Natural killer cell (primary cell): Measurements from ENCODE around the gene NECTIN1. TPM values are rescaled to one million over a fixed set of nuclear protein-coding genes. Genes with fewer than 3 reads are reported as not detected.

Experiments used
- ATAC-seq, 3 donors: fragments of 150-1000 bp in 2 of 3; fragments of 200-7000 bp in 1 of 3; cut with Tn5 transposase; 1 replicate in 1 of 3; 2 replicates in 2 of 3; pipeline ENCODE4 v1.10.0; 2021; ENCODE audit warnings: mild to moderate bottlenecking in 2 of 3, moderate library complexity in 2 of 3
- DNase-seq, 2 donors: peaks; one replicate each; pipeline versions ENCODE4 v3.0.0 to v3.0.0-alpha.2; 2013 to 2021; ENCODE audit warnings: mixed read lengths in 1 of 2
- H3K27ac ChIP-seq: one replicate; pipeline ENCODE4 v1.5.1; 2013; ENCODE audit warnings: mild to moderate bottlenecking, low read length
- H3K27me3 ChIP-seq: one replicate; pipeline ENCODE4 v1.6.1; 2013; ENCODE audit warnings: low read length; ENCODE audit not compliant: control insufficient read depth, insufficient read depth
- H3K36me3 ChIP-seq: one replicate; pipeline ENCODE4 v1.6.1; 2013; ENCODE audit warnings: low read length; ENCODE audit not compliant: control insufficient read depth, insufficient read depth
- H3K4me1 ChIP-seq: one replicate; pipeline ENCODE4 v1.6.1; 2013; ENCODE audit warnings: low read length; ENCODE audit not compliant: control insufficient read depth, insufficient read depth
- H3K4me3 ChIP-seq: one replicate; pipeline ENCODE4 v1.5.1; 2013; ENCODE audit warnings: low read length
- H3K9me3 ChIP-seq: one replicate; pipeline ENCODE4 v1.6.1; 2013; ENCODE audit warnings: low read length; ENCODE audit not compliant: control insufficient read depth, insufficient read depth
- H3K27ac Mint-ChIP-seq, 2 donors: one replicate each; pipeline ENCODE4 v1.8.0; 2022; ENCODE audit warnings: mild to moderate bottlenecking in 2 of 2, mixed read lengths in 2 of 2, moderate library complexity in 1 of 2
- H3K27me3 Mint-ChIP-seq, 2 donors: one replicate each; pipeline ENCODE4 v1.8.0; 2022; ENCODE audit warnings: low read depth in 2 of 2, mixed read lengths in 2 of 2
- H3K36me3 Mint-ChIP-seq: one replicate; pipeline ENCODE4 v1.8.0; 2022; ENCODE audit warnings: mixed read lengths
- H3K4me1 Mint-ChIP-seq, 2 donors: one replicate each; pipeline ENCODE4 v1.8.0; 2022; ENCODE audit warnings: mixed read lengths in 2 of 2
- H3K4me3 Mint-ChIP-seq: one replicate; pipeline ENCODE4 v1.8.0; 2022; ENCODE audit warnings: mild to moderate bottlenecking, moderate library complexity, mixed read lengths
- H3K9me3 Mint-ChIP-seq, 2 donors: one replicate each; pipeline ENCODE4 v1.8.0; 2022; ENCODE audit warnings: mixed read lengths in 2 of 2
- WGBS: methylation state at CpG from one replicate; pipeline ENCODE4 v1.1.7; 2013; ENCODE audit warnings: missing lambda C conversion rate; ENCODE audit not compliant: insufficient coverage; 5-methylcytosine and 5-hydroxymethylcytosine counted together
- intact Hi-C: fragments of 100-400 bp; cut with micrococcal nuclease; formaldehyde crosslinking; loops from one replicate; pipeline ENCODE4 v1.14.2; 2022
- total RNA-seq, 4 donors: library from RNA; stranded (reverse); fragments of 120-200 nt in 1 of 4; gene quantifications; one replicate each; pipeline versions ENCODE4 v1.2.3 to v1.2.4, GENCODE V29; 2013 to 2022
- TF ChIP-seq, protein P1 (sequence below): fragments of 200-600 bp; IDR thresholded peaks from one replicate; pipeline ENCODE4 v1.8.0; 2022; ENCODE audit warnings: antibody characterized with exemption

The NECTIN1 gene
- total RNA-seq, 3 donors from 2014 or later (not counting 1 experiment from before 2014, with no cell fraction given) = 5.8 to 18.8 (median 7.8) TPM

DNA sequence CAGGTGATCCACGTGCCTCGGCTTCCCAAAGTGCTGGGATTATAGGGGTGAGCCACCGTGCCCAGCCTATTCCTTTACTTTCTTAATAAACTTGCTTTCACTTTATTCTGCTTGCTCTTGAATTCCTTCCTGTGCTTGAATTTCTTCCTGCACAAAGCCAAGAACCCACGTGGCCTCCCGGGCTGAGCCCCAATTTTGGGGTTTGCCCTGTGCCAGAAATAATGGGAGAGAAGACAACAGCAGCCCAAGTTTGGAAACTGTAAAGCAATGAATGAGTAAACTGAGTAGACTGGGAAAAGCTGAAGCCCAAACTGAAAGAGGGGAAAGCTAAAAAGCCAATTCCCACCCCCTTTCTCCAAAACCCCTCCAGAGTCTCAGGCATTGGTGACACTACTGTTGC, 136.4 kb downstream of the NECTIN1 start:
- Mint-ChIP-seq H3K4me1 (peaks cover 0 to 5% of the 10 kb centered on the region in 2 donors), H3K4me3 (no peak overlapping the region), H3K36me3 (no peaks in the 10 kb centered on the region), H3K27me3 (peaks cover 13 to 23% of the 10 kb centered on the region in 2 donors), H3K9me3 (no peaks in the 10 kb centered on the region), H3K27ac (no peak overlapping the region)
- ATAC-seq (no peak), DNase-seq (no peak)
- 34% methylated on average over 5 of the region's 5 CpGs for WGBS
- no peak overlapping the region for H3K27ac ChIP-seq
- TF ChIP-seq, protein P1, sequence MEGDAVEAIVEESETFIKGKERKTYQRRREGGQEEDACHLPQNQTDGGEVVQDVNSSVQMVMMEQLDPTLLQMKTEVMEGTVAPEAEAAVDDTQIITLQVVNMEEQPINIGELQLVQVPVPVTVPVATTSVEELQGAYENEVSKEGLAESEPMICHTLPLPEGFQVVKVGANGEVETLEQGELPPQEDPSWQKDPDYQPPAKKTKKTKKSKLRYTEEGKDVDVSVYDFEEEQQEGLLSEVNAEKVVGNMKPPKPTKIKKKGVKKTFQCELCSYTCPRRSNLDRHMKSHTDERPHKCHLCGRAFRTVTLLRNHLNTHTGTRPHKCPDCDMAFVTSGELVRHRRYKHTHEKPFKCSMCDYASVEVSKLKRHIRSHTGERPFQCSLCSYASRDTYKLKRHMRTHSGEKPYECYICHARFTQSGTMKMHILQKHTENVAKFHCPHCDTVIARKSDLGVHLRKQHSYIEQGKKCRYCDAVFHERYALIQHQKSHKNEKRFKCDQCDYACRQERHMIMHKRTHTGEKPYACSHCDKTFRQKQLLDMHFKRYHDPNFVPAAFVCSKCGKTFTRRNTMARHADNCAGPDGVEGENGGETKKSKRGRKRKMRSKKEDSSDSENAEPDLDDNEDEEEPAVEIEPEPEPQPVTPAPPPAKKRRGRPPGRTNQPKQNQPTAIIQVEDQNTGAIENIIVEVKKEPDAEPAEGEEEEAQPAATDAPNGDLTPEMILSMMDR = no peak
- no peaks in the 10 kb centered on the region for H3K27me3 ChIP-seq
- H3K36me3 ChIP-seq = no peaks in the 10 kb centered on the region
- H3K4me3 ChIP-seq = no peak overlapping the region
- H3K4me1 ChIP-seq = no peaks in the 10 kb centered on the region
- no peaks in the 10 kb centered on the region for H3K9me3 ChIP-seq
- intact Hi-C loops = no loop called here

DNA sequence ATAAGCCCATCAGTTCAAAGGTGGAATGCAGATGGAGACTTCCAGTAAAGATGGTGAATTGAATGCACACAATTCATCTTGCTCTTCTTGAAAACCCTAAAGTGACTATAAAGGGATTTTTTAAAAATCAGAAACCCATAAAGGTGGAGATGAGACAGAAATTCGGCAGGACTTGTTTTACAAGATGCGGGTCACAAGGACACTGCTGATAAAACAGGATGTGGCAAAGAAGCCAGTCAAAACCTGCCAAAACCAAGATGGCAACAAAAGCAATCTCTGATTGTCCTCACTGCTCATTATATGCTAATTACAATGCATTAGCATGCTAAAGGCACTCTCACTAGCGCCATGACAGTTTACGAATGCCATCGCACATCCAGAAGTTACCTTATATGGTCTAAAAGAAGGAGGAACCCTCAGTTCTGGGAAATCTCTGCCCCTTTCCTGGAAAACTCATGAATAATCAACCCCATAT, 137.1 kb downstream of the NECTIN1 start:
- peaks cover 0 to 5% of the 10 kb centered on the region in 2 donors for H3K4me1 Mint-ChIP-seq
- intact Hi-C loops = no loop called here

DNA sequence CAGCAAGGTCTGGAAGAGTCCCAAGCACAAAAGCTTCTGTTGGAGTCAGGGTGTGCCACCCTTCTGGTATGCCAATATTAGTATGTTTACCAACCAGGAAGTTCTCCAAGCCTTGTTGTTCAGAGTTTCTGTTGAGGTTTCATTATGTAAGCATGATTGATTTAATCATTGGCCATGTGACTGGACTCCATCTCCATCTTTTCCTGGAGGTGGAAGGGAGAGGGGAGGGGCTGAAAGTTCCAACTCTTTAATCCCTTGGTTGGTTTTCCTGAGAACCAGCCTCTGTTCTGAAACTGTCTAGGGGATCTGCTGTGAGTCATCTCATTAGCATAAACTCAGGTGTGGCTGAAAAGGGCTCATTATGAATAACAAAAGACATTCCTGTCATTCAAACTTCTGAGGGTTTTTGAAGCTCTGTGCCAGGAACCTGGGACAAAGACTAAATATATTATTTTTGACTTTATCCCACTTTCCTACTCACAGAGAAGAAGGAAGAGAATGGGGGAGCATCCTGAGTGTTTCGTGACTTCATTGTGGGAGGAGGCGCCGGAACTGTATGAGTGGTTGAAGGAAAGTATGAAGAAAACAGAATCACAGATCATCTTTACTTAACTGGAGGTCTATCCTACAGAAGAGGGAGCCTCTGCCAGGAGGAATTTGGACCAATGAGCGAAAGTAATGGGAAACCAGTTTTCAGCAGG, 138.2 kb downstream of the NECTIN1 start:
- Histone ChIP-seq H3K4me3 (no peak overlapping the region), H3K9me3 (no peaks in the 10 kb centered on the region), H3K27ac (no peak overlapping the region), H3K27me3 (no peaks in the 10 kb centered on the region), H3K36me3 (no peaks in the 10 kb centered on the region), H3K4me1 (no peaks in the 10 kb centered on the region)
- intact Hi-C loops = no loop called here
- TF ChIP-seq, protein P1 = no peak
- ATAC-seq (no peak), DNase-seq (no peak)
- Mint-ChIP-seq H3K4me3 (no peak overlapping the region), H3K4me1 (peaks cover 0 to 5% of the 10 kb centered on the region in 2 donors), H3K9me3 (no peaks in the 10 kb centered on the region), H3K36me3 (no peaks in the 10 kb centered on the region), H3K27ac (no peak overlapping the region), H3K27me3 (peaks cover 12 to 38% of the 10 kb centered on the region in 2 donors)
- 91% methylated on average over 1 of the region's 4 CpGs for WGBS

More for the DNA sequence above, 137.1 kb downstream of the NECTIN1 start:
- Mint-ChIP-seq H3K27me3 (peaks cover 13 to 27% of the 10 kb centered on the region in 2 donors), H3K9me3 (no peaks in the 10 kb centered on the region), H3K36me3 (no peaks in the 10 kb centered on the region), H3K4me3 (no peak overlapping the region), H3K27ac (no peak overlapping the region)
- ATAC-seq (no peak), DNase-seq (no peak)
- Histone ChIP-seq H3K4me3 (no peak overlapping the region), H3K36me3 (no peaks in the 10 kb centered on the region), H3K27ac (no peak overlapping the region), H3K27me3 (no peaks in the 10 kb centered on the region), H3K9me3 (no peaks in the 10 kb centered on the region), H3K4me1 (no peaks in the 10 kb centered on the region)
- TF ChIP-seq, protein P1 = no peak
- 69% methylated on average over 5 of the region's 5 CpGs for WGBS

DNA sequence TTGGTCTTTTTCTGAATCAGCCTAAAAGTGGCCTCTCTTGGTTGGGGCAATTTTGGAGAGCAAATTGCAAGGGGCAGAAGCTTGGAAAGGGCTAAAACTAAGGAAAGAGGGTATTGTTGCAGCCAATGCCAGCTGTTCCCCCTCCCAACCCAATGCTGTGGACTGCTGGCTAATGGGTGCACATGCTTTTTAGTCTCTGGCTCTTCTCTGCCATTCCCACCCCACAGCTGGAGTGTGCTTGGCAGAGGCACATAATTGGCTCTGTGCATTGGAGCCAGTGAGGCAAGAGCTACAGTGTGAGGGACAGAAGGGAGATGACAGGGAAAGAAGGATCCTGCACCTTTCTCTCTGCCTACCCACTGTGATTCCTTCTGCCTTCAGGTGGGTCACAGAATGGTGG, 140.0 kb downstream of the NECTIN1 start:
- peaks cover 22 to 31% of the 10 kb centered on the region in 2 donors for H3K27me3 Mint-ChIP-seq
- H3K36me3 Mint-ChIP-seq = no peaks in the 10 kb centered on the region
- intact Hi-C loops = no loop called here
- peaks cover 0 to 11% of the 10 kb centered on the region in 2 donors for H3K4me1 Mint-ChIP-seq
- no peaks in the 10 kb centered on the region for H3K9me3 Mint-ChIP-seq
- no peak overlapping the region for H3K27ac Mint-ChIP-seq
- TF ChIP-seq, protein P1 = no peak
- DNase-seq = no peak
- Histone ChIP-seq H3K36me3 (no peaks in the 10 kb centered on the region), H3K9me3 (no peaks in the 10 kb centered on the region), H3K4me3 (no peak overlapping the region), H3K4me1 (peaks cover 13% of the 10 kb centered on the region), H3K27ac (no peak overlapping the region), H3K27me3 (peaks cover 16% of the 10 kb centered on the region)
- no peak for ATAC-seq
- H3K4me3 Mint-ChIP-seq = no peak overlapping the region
